Measurements from ENCODE around the gene CDK2. TPM values are rescaled to one million over a fixed set of nuclear protein-coding genes. Genes with fewer than 3 reads are reported as not detected.

The CDK2 gene
- total and polyA plus RNA-seq, 2 of the 4 experiments (the other 2 are of a cell fraction), result 42.5 to 61.7 TPM

GRCh38 chr12:55965941-55966407 lies 656 bp upstream of the CDK2 start, which contains the start of gene PMEL:
Gene PMEL, minus strand, starts transcription at chr12:55966042. Its CDS starts 31 bp downstream, at chr12:55966011.
- H3K9me3 ChIP-seq (ENCODE audit: control insufficient read depth, insufficient read depth, low read length), result no peaks in the 10 kb centered on the region
- H3K4ac ChIP-seq (ENCODE audit: low read depth, low read length), result peak within 1 kb of the TSS; percentile 77
- peak within 1 kb of the TSS; percentile 86; the same call in 1 of the 2 replicates for H4K91ac ChIP-seq (ENCODE audit: insufficient read depth, low read depth, low read length)
- no peak within 1 kb of the TSS for H2BK20ac ChIP-seq (ENCODE audit: low read depth, low read length)
- intact Hi-C loops (cut with micrococcal nuclease), result no loop called here
- peak within 1 kb of the TSS; percentile 40 for H3K9ac ChIP-seq (ENCODE audit: low read depth, low read length)
- peak within 1 kb of the TSS; percentile 47 for H4K5ac ChIP-seq (ENCODE audit: low read depth, low read length)
- H3K14ac ChIP-seq (replicated peaks; ENCODE audit: low read depth, low read length), result peak within 1 kb of the TSS; percentile 93
- peak; percentile 15 for ATAC-seq (ENCODE audit: low read depth)
- POLR2A ChIA-PET (ENCODE audit: unreplicated experiment), result no interaction called here
- peak within 1 kb of the TSS; percentile 95 for H2AFZ ChIP-seq (replicated peaks; ENCODE audit: low read length, poor library complexity)
- H2BK15ac ChIP-seq (ENCODE audit: low read depth, low read length), result no peak within 1 kb of the TSS
- peak within 1 kb of the TSS; percentile 31; the same call in 1 of the 2 replicates for H3K18ac ChIP-seq (ENCODE audit: low read depth, low read length)
- in situ Hi-C loops (cut with MboI; ENCODE audit: low sequenced_read_pairs), result no loop called here
- H3K4me1 ChIP-seq (ENCODE audit: control insufficient read depth, insufficient read depth, low read length), result peaks cover 7% of the 10 kb centered on the region
- peak within 1 kb of the TSS; percentile 16; the same call in 1 of the 2 replicates for H2BK120ac ChIP-seq (ENCODE audit: low read depth, low read length)
- dilution Hi-C loops (cut with HindIII; ENCODE audit: low sequenced_read_pairs, unreplicated experiment), result no loop called here
- H3K4me3 ChIP-seq (ENCODE audit: insufficient read depth, low read depth, low read length), result peak within 1 kb of the TSS; percentile 63
- peak within 1 kb of the TSS; percentile 95 for H3K4me2 ChIP-seq (ENCODE audit: low read depth, low read length)
- WGBS, 2 experiments (ENCODE audit: extremely low coverage in 2 of 2, insufficient read length in 1 of 2), result no CpG with 5 or more reads among the region's 4 CpGs
- H2AK9ac ChIP-seq (replicated peaks; ENCODE audit: low read depth, low read length, poor library complexity), result peak within 1 kb of the TSS; percentile 93
- H3K56ac ChIP-seq (ENCODE audit: extremely low read depth, insufficient read depth, low read length), result peak within 1 kb of the TSS; percentile 25; the same call in 1 of the 2 replicates
- H3K36me3 ChIP-seq (ENCODE audit: control insufficient read depth, insufficient read depth, low read length), result no peaks in the 10 kb centered on the region; the same call in 1 of the 2 replicates
- H3K9me1 ChIP-seq (ENCODE audit: insufficient read depth, low read length), result peaks cover 6% of the 10 kb centered on the region; the same call in 1 of the 2 replicates
- H4K8ac ChIP-seq (ENCODE audit: low read depth in 2 of 2, low read length in 2 of 2), result peak within 1 kb of the TSS; percentile 85 to 86
- H2BK5ac ChIP-seq (ENCODE audit: low read depth, low read length, poor library complexity, severe bottlenecking), result peak within 1 kb of the TSS; percentile 67
- H4K20me1 ChIP-seq (ENCODE audit: insufficient read depth, low read length), result no peaks in the 10 kb centered on the region
- TF ChIP-seq CHD1 (IDR thresholded peaks at IDR 0.05; ENCODE audit: low read depth, low read length), result no peak
- no peak for TF ChIP-seq SMC3 (IDR thresholded peaks at IDR 0.05; ENCODE audit: low read depth, low read length)
- no peak for TF ChIP-seq MAFK (IDR thresholded peaks at IDR 0.05; ENCODE audit: low read depth, low read length)
- TF ChIP-seq BHLHE40 (IDR thresholded peaks at IDR 0.05; ENCODE audit: low read depth, low read length), result no peak
- no peak for TF ChIP-seq MXI1 (IDR thresholded peaks at IDR 0.05; ENCODE audit: borderline replicate concordance, low read depth, low read length)
- no peak for TF ChIP-seq FOS (IDR thresholded peaks at IDR 0.05; ENCODE audit: low read depth, low read length)
- TF ChIP-seq CEBPB (IDR thresholded peaks at IDR 0.05; ENCODE audit: low read depth, low read length), result no peak
- TF ChIP-seq NFE2L2 (IDR thresholded peaks at IDR 0.05; ENCODE audit: low read depth, low read length), result no peak
- TF ChIP-seq RFX5 (IDR thresholded peaks at IDR 0.05; ENCODE audit: low read depth, low read length), result no peak
- TF ChIP-seq ELK1 (IDR thresholded peaks at IDR 0.05; ENCODE audit: borderline replicate concordance, low read depth, low read length), result no peak
- TF ChIP-seq, protein P1, sequence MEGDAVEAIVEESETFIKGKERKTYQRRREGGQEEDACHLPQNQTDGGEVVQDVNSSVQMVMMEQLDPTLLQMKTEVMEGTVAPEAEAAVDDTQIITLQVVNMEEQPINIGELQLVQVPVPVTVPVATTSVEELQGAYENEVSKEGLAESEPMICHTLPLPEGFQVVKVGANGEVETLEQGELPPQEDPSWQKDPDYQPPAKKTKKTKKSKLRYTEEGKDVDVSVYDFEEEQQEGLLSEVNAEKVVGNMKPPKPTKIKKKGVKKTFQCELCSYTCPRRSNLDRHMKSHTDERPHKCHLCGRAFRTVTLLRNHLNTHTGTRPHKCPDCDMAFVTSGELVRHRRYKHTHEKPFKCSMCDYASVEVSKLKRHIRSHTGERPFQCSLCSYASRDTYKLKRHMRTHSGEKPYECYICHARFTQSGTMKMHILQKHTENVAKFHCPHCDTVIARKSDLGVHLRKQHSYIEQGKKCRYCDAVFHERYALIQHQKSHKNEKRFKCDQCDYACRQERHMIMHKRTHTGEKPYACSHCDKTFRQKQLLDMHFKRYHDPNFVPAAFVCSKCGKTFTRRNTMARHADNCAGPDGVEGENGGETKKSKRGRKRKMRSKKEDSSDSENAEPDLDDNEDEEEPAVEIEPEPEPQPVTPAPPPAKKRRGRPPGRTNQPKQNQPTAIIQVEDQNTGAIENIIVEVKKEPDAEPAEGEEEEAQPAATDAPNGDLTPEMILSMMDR (conservative IDR thresholded peaks at IDR 0.05; ENCODE audit: low read depth, low read length), result no peak
- TF ChIP-seq RCOR1 (IDR thresholded peaks at IDR 0.05; ENCODE audit: insufficient replicate concordance, low read length), result no peak
- DNase-seq, result no peak
- CTCF ChIA-PET, result no interaction called here
- H3K23ac ChIP-seq (ENCODE audit: low read depth, low read length), result peak within 1 kb of the TSS; percentile 88
- no TSS peak for BruUV-seq (replicated peaks)
- H3K79me1 ChIP-seq (ENCODE audit: low read depth in 1 of 2, low read length in 2 of 2), result peaks cover 10 to 45% of the 10 kb centered on the region in 2 experiments; a peak in 3 of 4 replicates
- no peaks in the 10 kb centered on the region for H3K27me3 ChIP-seq (ENCODE audit: control insufficient read depth, insufficient read depth, low read length)
- H3K27ac ChIP-seq (ENCODE audit: insufficient read depth, low read length), result peak within 1 kb of the TSS; percentile 60
- peak within 1 kb of the TSS; percentile 12 for H2AK5ac ChIP-seq (ENCODE audit: low read depth, low read length)
